HCT116 (cell line): ENCODE results near the gene PLEKHA5. TPM values are rescaled to one million over a fixed set of nuclear protein-coding genes. Genes with fewer than 3 reads are reported as not detected.

Experiments used
- ATAC-seq: fragments of 200-7000 bp; cut with Tn5 transposase; 2 replicates; pipeline ENCODE4 v1.9.1; 2020; ENCODE audit warnings: mild to moderate bottlenecking, moderate library complexity
- BruUV-seq: library from RNA; stranded (reverse); fragments of 400-500 nt; replicated peaks from 2 replicates; lab custom pipeline; 2021; lab: Mats Ljungman, UMichigan
- CTCF ChIA-PET: fragments of 300-600 bp; sonication (Branson Sonifier 250); formaldehyde crosslinking; loops from one replicate; lab custom pipeline; 2021; ENCODE audit warnings: antibody characterized with exemption; lab: Charles Lee
- POLR2A ChIA-PET: fragments of 300-600, 350-600 bp; sonication (Branson Sonifier 250); formaldehyde crosslinking; loops from one replicate; lab custom pipeline; 2021; ENCODE audit warnings: antibody characterized with exemption; lab: Charles Lee
- RAD21 ChIA-PET, 2 experiments: fragments of 300-600 bp; sonication (Branson Sonifier 250); formaldehyde crosslinking; loops; one replicate each; lab custom pipeline; 2023; ENCODE audit warnings: low total read pairs in 2 of 2; ENCODE audit not compliant: uncharacterized antibody in 2 of 2, unreplicated experiment in 2 of 2, low non-redundant PET in 1 of 2; lab: Charles Lee
- DNase-seq: peaks from one replicate; pipeline ENCODE4 v3.0.0-alpha.2; 2010; ENCODE audit warnings: low read depth, low spot score
- H2AFZ ChIP-seq: fragments of 200-600 bp; shearing (Covaris generic), sonication (generic); 2 replicates; pipeline ENCODE4 v1.6.1; 2017; ENCODE audit warnings: low read depth, mixed run types, mixed read lengths, antibody characterized with exemption, low read length; ENCODE audit not compliant: poor library complexity, severe bottlenecking
- H3K27ac ChIP-seq: 2 replicates; pipeline ENCODE4 v1.5.1; 2012; ENCODE audit warnings: low read depth, low read length
- H3K27me3 ChIP-seq: fragments of 200-600 bp; sonication (generic); 2 replicates; pipeline ENCODE4 v1.6.1; 2016; ENCODE audit warnings: mixed run types, low read length, mixed read lengths; ENCODE audit not compliant: insufficient read depth
- H3K36me3 ChIP-seq, 2 experiments: fragments of 200-500 bp in 1 of 2; fragments of 200-600 bp in 1 of 2; sonication (Bioruptor generic) in 1 of 2; sonication (generic) in 1 of 2; 2 replicates each; pipeline versions ENCODE4 v1.5.1 to v1.6.1; 2014 to 2016; ENCODE audit warnings: low read length in 2 of 2, inconsistent platforms in 1 of 2, mixed read lengths in 1 of 2, mixed run types in 1 of 2; ENCODE audit not compliant: insufficient read depth in 2 of 2, control insufficient read depth in 1 of 2
- H3K4me1 ChIP-seq, 2 experiments: fragments of 200-600 bp in 1 of 2; sonication (generic) in 1 of 2; 2 replicates each; pipeline versions ENCODE4 v1.5.1 to v1.6.1; 2012 to 2017; ENCODE audit warnings: low read length in 2 of 2, inconsistent platforms in 1 of 2, mild to moderate bottlenecking in 1 of 2, mixed read lengths in 1 of 2, mixed run types in 1 of 2, moderate library complexity in 1 of 2; ENCODE audit not compliant: insufficient read depth in 2 of 2, control insufficient read depth in 1 of 2
- H3K4me2 ChIP-seq: fragments of 200-600 bp; sonication (generic); 2 replicates; pipeline ENCODE4 v1.6.1; 2017; ENCODE audit warnings: mixed run types, low read length, mixed read lengths
- H3K4me3 ChIP-seq, 2 experiments: fragments of 200-600 bp in 1 of 2; sonication (generic) in 1 of 2; replicated peaks in 1 of 2; 2 replicates each; pipeline ENCODE4 v1.5.1; 2011 to 2016; ENCODE audit warnings: low read length in 2 of 2, control low read depth in 1 of 2, low read depth in 1 of 2, mild to moderate bottlenecking in 1 of 2, mixed read lengths in 1 of 2, mixed run types in 1 of 2
- H3K79me2 ChIP-seq: fragments of 200-600 bp; sonication (generic); 2 replicates; pipeline ENCODE4 v1.6.1; 2017; ENCODE audit warnings: mild to moderate bottlenecking, mixed run types, low read length, moderate library complexity, mixed read lengths; ENCODE audit not compliant: insufficient read depth
- H3K9ac ChIP-seq: fragments of 200-600 bp; sonication (generic); 2 replicates; pipeline ENCODE4 v1.6.1; 2016; ENCODE audit warnings: low read length, mixed read lengths
- H3K9me2 ChIP-seq: fragments of 200-600 bp; sonication (generic), shearing (Covaris generic); 2 replicates; pipeline ENCODE4 v1.6.1; 2017; ENCODE audit warnings: mixed run types, mild to moderate bottlenecking, moderate library complexity; ENCODE audit not compliant: insufficient read depth
- H3K9me3 ChIP-seq, 2 experiments: fragments of 200-500 bp in 1 of 2; fragments of 200-600 bp in 1 of 2; sonication (Bioruptor generic) in 1 of 2; sonication (generic) in 1 of 2; 2 replicates each; pipeline ENCODE4 v1.6.1; 2014 to 2017; ENCODE audit warnings: low read length in 2 of 2, mixed read lengths in 2 of 2, inconsistent platforms in 1 of 2, low read depth in 1 of 2, mild to moderate bottlenecking in 1 of 2, mixed run types in 1 of 2, moderate library complexity in 1 of 2; ENCODE audit not compliant: control insufficient read depth in 1 of 2, insufficient read depth in 1 of 2
- H4K20me1 ChIP-seq: fragments of 200-600 bp; sonication (generic), shearing (Covaris generic); 2 replicates; pipeline ENCODE4 v1.6.1; 2017; ENCODE audit warnings: mixed run types, mild to moderate bottlenecking, moderate library complexity; ENCODE audit not compliant: insufficient read depth
- ATF3 ChIP-seq: IDR thresholded peaks from 2 replicates; pipeline ENCODE4 v1.6.1; 2012
- CBX3 ChIP-seq: IDR thresholded peaks from 2 replicates; pipeline ENCODE4 v1.6.1; 2012; ENCODE audit warnings: low read depth
- CEBPB ChIP-seq: IDR thresholded peaks from 2 replicates; pipeline ENCODE4 v1.6.1; 2012; ENCODE audit warnings: low read depth
- CTCF ChIP-seq, 3 experiments: fragments of 200-600 bp in 1 of 3; sonication (generic) in 1 of 3; IDR thresholded peaks in 2 of 3; conservative IDR thresholded peaks in 1 of 3; 2 replicates each; pipeline ENCODE4 v1.5.1; 2012 to 2017; ENCODE audit warnings: low read depth in 2 of 3, low read length in 2 of 3, antibody characterized with exemption in 1 of 3, borderline replicate concordance in 1 of 3, control low read depth in 1 of 3, mild to moderate bottlenecking in 1 of 3, mixed read lengths in 1 of 3, mixed run types in 1 of 3, moderate library complexity in 1 of 3; ENCODE audit not compliant: insufficient read depth in 1 of 3
- EGR1 ChIP-seq: IDR thresholded peaks from 2 replicates; pipeline ENCODE4 v1.6.1; 2012; ENCODE audit warnings: low read depth
- EZH2 ChIP-seq: fragments of 200-600 bp; sonication (generic); IDR thresholded peaks from 2 replicates; pipeline ENCODE4 v1.6.1; 2017; ENCODE audit warnings: antibody characterized with exemption, mixed run types
- EZH2phosphoT487 ChIP-seq: fragments of 200-600 bp; IDR thresholded peaks from 2 replicates; pipeline ENCODE4 v1.6.1; 2018; ENCODE audit warnings: antibody characterized with exemption, borderline replicate concordance
- FOSL1 ChIP-seq: IDR thresholded peaks from 2 replicates; pipeline ENCODE4 v1.6.1; 2012; ENCODE audit warnings: low read depth
- JUND ChIP-seq: IDR thresholded peaks from 2 replicates; pipeline ENCODE4 v1.6.1; 2012
- MAX ChIP-seq: IDR thresholded peaks from 2 replicates; pipeline ENCODE4 v1.6.1; 2012
- POLR2AphosphoS5 ChIP-seq: IDR thresholded peaks from 2 replicates; pipeline ENCODE4 v1.6.1; 2011; ENCODE audit warnings: mild to moderate bottlenecking, low read depth, low read length, moderate library complexity
- RAD21 ChIP-seq: IDR thresholded peaks from 2 replicates; pipeline ENCODE4 v1.6.1; 2012; ENCODE audit warnings: low read depth, mild to moderate bottlenecking
- REST ChIP-seq: IDR thresholded peaks from 2 replicates; pipeline ENCODE4 v1.6.1; 2012; ENCODE audit warnings: low read depth
- SIN3A ChIP-seq: IDR thresholded peaks from 2 replicates; pipeline ENCODE4 v1.6.1; 2012; ENCODE audit warnings: low read depth
- SP1 ChIP-seq: IDR thresholded peaks from 2 replicates; pipeline ENCODE4 v1.6.1; 2012; ENCODE audit warnings: low read depth
- SRF ChIP-seq: IDR thresholded peaks from 2 replicates; pipeline ENCODE4 v1.6.1; 2012; ENCODE audit warnings: low read depth
- TCF7L2 ChIP-seq: IDR thresholded peaks from 2 replicates; pipeline ENCODE4 v1.7.0; 2011; ENCODE audit warnings: borderline replicate concordance, inconsistent platforms; ENCODE audit not compliant: insufficient read depth, insufficient read length; ENCODE audit errors: extremely low read depth
- YY1 ChIP-seq: IDR thresholded peaks from 2 replicates; pipeline ENCODE4 v1.6.1; 2011; ENCODE audit warnings: low read length, low read depth, moderate library complexity, mild to moderate bottlenecking; ENCODE audit not compliant: insufficient replicate concordance; ENCODE audit errors: extremely low read depth
- ZNF274 ChIP-seq: fragments of 200-500 bp; sonication (Bioruptor generic); IDR thresholded peaks from 2 replicates; pipeline ENCODE4 v1.6.1; 2014; ENCODE audit warnings: mild to moderate bottlenecking, low read depth, low read length, inconsistent platforms
- intact Hi-C: fragments of 100-400 bp; cut with micrococcal nuclease; formaldehyde crosslinking; loops from 2 replicates; pipeline ENCODE4 v1.10.0; 2022
- total RNA-seq: library from RNA; stranded (reverse); gene quantifications from one replicate; pipeline ENCODE4 v1.2.1, GENCODE V29; 2021; ENCODE audit not compliant: unreplicated experiment

PLEKHA5 gene
- total RNA-seq, 1 experiment from 2014 or later, result 18.9 TPM

GRCh38 chr12:19220852-19221466, 91.4 kb downstream of the PLEKHA5 start:
- TF ChIP-seq ZNF274, result no peak
- TF ChIP-seq CEBPB, result no peak
- TF ChIP-seq ATF3, result no peak
- TF ChIP-seq EZH2, result no peak
- no peak for TF ChIP-seq CTCF (IDR thresholded peaks at IDR 0.05 in 2 of 3, conservative IDR thresholded peaks at IDR 0.05 in 1 of 3; ENCODE audit: borderline replicate concordance in 1 of 3, insufficient read depth in 1 of 3, low read depth in 2 of 3, low read length in 2 of 3)
- no peak for TF ChIP-seq JUND
- TF ChIP-seq YY1, result no peak
- no peak for TF ChIP-seq SP1
- no peak for TF ChIP-seq EGR1
- TF ChIP-seq CBX3, result no peak
- TF ChIP-seq MAX, result no peak
- TF ChIP-seq POLR2AphosphoS5, result no peak
- TF ChIP-seq SIN3A, result no peak
- TF ChIP-seq TCF7L2, result no peak
- no peak for TF ChIP-seq RAD21
- TF ChIP-seq FOSL1, result no peak
- no peak for TF ChIP-seq SRF
- TF ChIP-seq REST, result no peak
- no peak for TF ChIP-seq EZH2phosphoT487
- Histone ChIP-seq H3K9ac (no peak overlapping the region), H3K27ac (no peak overlapping the region), H2AFZ (no peak overlapping the region), H3K9me2 (no peaks in the 10 kb centered on the region), H3K79me2 (peaks cover 23% of the 10 kb centered on the region), H3K36me3 (no peaks in the 10 kb centered on the region), H3K4me2 (no peak overlapping the region), H3K27me3 (no peaks in the 10 kb centered on the region), H4K20me1 (no peaks in the 10 kb centered on the region), H3K9me3 (no peaks in the 10 kb centered on the region), H3K4me3 (no peak overlapping the region), H3K4me1 (no peaks in the 10 kb centered on the region)
- DNase-seq (no peak), ATAC-seq (no peak)
- ChIA-PET RAD21 (no interaction called here), CTCF (interaction anchor here (1.5 kb wide), 1 partner anchor 21 kb away, joined by 5 read pairs; no protein-coding TSS in a partner anchor), POLR2A (no interaction called here)
- no TSS peak for BruUV-seq
- intact Hi-C loops, result no loop called here
